SU-DHL-6 (cell line): ENCODE measurements around the gene ZNF134.

Experiments used
- H2AFZ ChIP-seq: fragments of 200-600 bp; sonication (generic); 2 replicates; pipeline ENCODE4 v1.6.1; 2014; ENCODE audit warnings: low read depth, mild to moderate bottlenecking, moderate library complexity, mixed read lengths, antibody characterized with exemption, low read length; ENCODE audit not compliant: severe bottlenecking
- H3F3A ChIP-seq: fragments of 200-600 bp; shearing (Covaris generic); 2 replicates; pipeline ENCODE4 v1.6.0; 2016; ENCODE audit warnings: antibody characterized with exemption, mild to moderate bottlenecking; ENCODE audit not compliant: insufficient read depth
- H3K27ac ChIP-seq: fragments of 200-600 bp; sonication (generic); 2 replicates; pipeline ENCODE4 v1.5.1; 2016; ENCODE audit warnings: low read depth, mild to moderate bottlenecking, low read length, moderate library complexity, mixed read lengths
- H3K27me3 ChIP-seq: fragments of 200-600 bp; sonication (generic), shearing (Covaris generic); 2 replicates; pipeline ENCODE4 v1.6.0; 2014; ENCODE audit warnings: mild to moderate bottlenecking, low read length
- H3K36me3 ChIP-seq: fragments of 200-600 bp; sonication (generic); 2 replicates; pipeline ENCODE4 v1.6.1; 2014; ENCODE audit warnings: mild to moderate bottlenecking, low read length, mixed read lengths
- H3K4me2 ChIP-seq: fragments of 300-600, 200-600 bp; shearing (Covaris generic), sonication (generic); 2 replicates; pipeline ENCODE4 v1.6.0; 2014; ENCODE audit warnings: low read length, low read depth, mild to moderate bottlenecking; ENCODE audit not compliant: poor library complexity, severe bottlenecking
- H3K4me3 ChIP-seq: fragments of 200-600 bp; sonication (generic); 2 replicates; pipeline ENCODE4 v1.5.1; 2014; ENCODE audit warnings: antibody characterized with exemption, low read length, mild to moderate bottlenecking, mixed read lengths; ENCODE audit not compliant: insufficient read depth, poor library complexity, severe bottlenecking
- H3K79me2 ChIP-seq: fragments of 200-600 bp; sonication (generic); 2 replicates; pipeline ENCODE4 v1.6.1; 2014; ENCODE audit warnings: mild to moderate bottlenecking, low read length, moderate library complexity; ENCODE audit not compliant: insufficient read depth
- H3K9ac ChIP-seq: fragments of 200-600 bp; sonication (generic); 2 replicates; pipeline ENCODE4 v1.7.0; 2014; ENCODE audit warnings: mild to moderate bottlenecking, low read length
- H3K9me2 ChIP-seq: fragments of 200-600 bp; sonication (generic); replicated peaks from 2 replicates; pipeline ENCODE4 v1.6.1; 2014; ENCODE audit warnings: low read length; ENCODE audit not compliant: insufficient read depth
- H3K9me3 ChIP-seq: fragments of 200-600 bp; sonication (generic); 2 replicates; pipeline ENCODE4 v1.6.1; 2014; ENCODE audit warnings: low read length, mixed read lengths; ENCODE audit not compliant: insufficient read depth
- H4K20me1 ChIP-seq: fragments of 200-600 bp; sonication (generic); 2 replicates; pipeline ENCODE4 v1.6.1; 2014; ENCODE audit warnings: low read depth, mild to moderate bottlenecking, antibody characterized with exemption, low read length, moderate library complexity, mixed read lengths
- CTCF ChIP-seq: fragments of 200-600 bp; sonication (generic); IDR thresholded peaks from one replicate; pipeline ENCODE4 v1.5.1; 2017; ENCODE audit warnings: antibody characterized with exemption, mild to moderate bottlenecking, low read length, moderate library complexity; ENCODE audit not compliant: insufficient read depth, poor library complexity, severe bottlenecking
- EZH2phosphoT487 ChIP-seq: fragments of 200-600 bp; sonication (generic), shearing (Covaris generic); conservative IDR thresholded peaks from 2 replicates; pipeline ENCODE4 v1.6.1; 2018; ENCODE audit warnings: mild to moderate bottlenecking, antibody characterized with exemption, low read length, moderate library complexity, mixed read lengths

ZNF134 gene

GRCh38 chr19:57572415-57572947, 41.6 kb upstream of the ZNF134 start:
- H4K20me1 ChIP-seq = no peaks in the 10 kb centered on the region
- H2AFZ ChIP-seq = no peak overlapping the region
- no peak overlapping the region for H3K9ac ChIP-seq
- no peak overlapping the region for H3K4me3 ChIP-seq
- H3F3A ChIP-seq = no peaks in the 10 kb centered on the region
- H3K4me2 ChIP-seq = no peak overlapping the region
- H3K9me2 ChIP-seq = no peaks in the 10 kb centered on the region
- H3K27ac ChIP-seq = no peak overlapping the region
- no peaks in the 10 kb centered on the region; the same call in 1 of the 2 replicates for H3K79me2 ChIP-seq
- H3K36me3 ChIP-seq = peaks cover 42% of the 10 kb centered on the region
- no peaks in the 10 kb centered on the region for H3K27me3 ChIP-seq
- TF ChIP-seq EZH2phosphoT487 (no peak), CTCF (no peak)
- peaks cover 57% of the 10 kb centered on the region; the same call in 1 of the 2 replicates for H3K9me3 ChIP-seq

GRCh38 chr19:57576661-57577060, 37.4 kb upstream of the ZNF134 start:
- Histone ChIP-seq H3K4me2 (no peak overlapping the region), H3K9me2 (no peaks in the 10 kb centered on the region), H4K20me1 (no peaks in the 10 kb centered on the region), H3K36me3 (peaks cover 42% of the 10 kb centered on the region), H3K9me3 (peaks cover 39% of the 10 kb centered on the region; the same call in 1 of the 2 replicates), H3K27me3 (no peaks in the 10 kb centered on the region), H3K9ac (no peak overlapping the region), H3F3A (no peaks in the 10 kb centered on the region), H3K4me3 (no peak overlapping the region), H3K79me2 (no peaks in the 10 kb centered on the region; the same call in 1 of the 2 replicates), H3K27ac (no peak overlapping the region), H2AFZ (no peak overlapping the region)
- no peak for TF ChIP-seq CTCF
- TF ChIP-seq EZH2phosphoT487 = no peak

- H3K9me3 ChIP-seq = peaks cover 19% of the 10 kb centered on the region; the same call in 1 of the 2 replicates
- H3F3A ChIP-seq = no peaks in the 10 kb centered on the region
- no peaks in the 10 kb centered on the region for H3K27me3 ChIP-seq
- peak within 1 kb of the TSS; percentile 67 for H3K4me2 ChIP-seq
- peak within 1 kb of the TSS; percentile 69 for H3K9ac ChIP-seq
- H3K4me3 ChIP-seq = peak within 1 kb of the TSS; percentile 81
- peak within 1 kb of the TSS; percentile 41; the same call in 1 of the 2 replicates for H3K27ac ChIP-seq
- TF ChIP-seq CTCF (peak; percentile 21), EZH2phosphoT487 (no peak)
- H3K9me2 ChIP-seq = no peaks in the 10 kb centered on the region
- no peaks in the 10 kb centered on the region; the same call in 1 of the 2 replicates for H3K79me2 ChIP-seq
- no peaks in the 10 kb centered on the region for H4K20me1 ChIP-seq
- peaks cover 25% of the 10 kb centered on the region for H3K36me3 ChIP-seq
- peak within 1 kb of the TSS; percentile 100 for H2AFZ ChIP-seq
These were observed 35.4 kb upstream of the ZNF134 start, which contains the start of gene ZNF416 for GRCh38 chr19:57578487-57579205. ZNF416 (minus strand) TSS chr19:57578911; CDS start chr19:57578704, 207 bp downstream.
